GM19193 (cell line): ENCODE data around the gene GFAP.

Experiments used
- POLR2A ChIP-seq: IDR thresholded peaks from 4 replicates; pipeline ENCODE4 v1.6.1; 2011; ENCODE audit not compliant: insufficient read depth, insufficient read length; ENCODE audit errors: extremely low read depth

The GFAP gene

GRCh38 chr17:44922746-44923470 lies 7.6 kb upstream of the GFAP start:
- no peak for TF ChIP-seq POLR2A

GRCh38 chr17:44922136-44922535 lies 6.8 kb upstream of the GFAP start:
- TF ChIP-seq POLR2A: no peak

GRCh38 chr17:44921122-44921882 lies 6.0 kb upstream of the GFAP start:
- no peak for TF ChIP-seq POLR2A

- TF ChIP-seq POLR2A: no peak
Observed at GRCh38 chr17:44920565-44920940, 5.3 kb upstream of the GFAP start.

GRCh38 chr17:44919885-44920564 lies 4.7 kb upstream of the GFAP start:
- TF ChIP-seq POLR2A: no peak

- TF ChIP-seq POLR2A: no peak
Observed at GRCh38 chr17:44919411-44919810, 4.1 kb upstream of the GFAP start.

- TF ChIP-seq POLR2A: no peak
Observed at GRCh38 chr17:44918006-44918405, 2.7 kb upstream of the GFAP start.

GRCh38 chr17:44917456-44917855 lies 2.2 kb upstream of the GFAP start:
- no peak for TF ChIP-seq POLR2A

GRCh38 chr17:44916781-44917241 lies 1.5 kb upstream of the GFAP start:
- TF ChIP-seq POLR2A: no peak

GRCh38 chr17:44915862-44916780 lies 821 bp upstream of the GFAP start:
- TF ChIP-seq POLR2A: no peak

- TF ChIP-seq POLR2A: no peak
Observed at GRCh38 chr17:44914698-44915271, 515 bp downstream of the GFAP start.

GRCh38 chr17:44914148-44914547 lies 1.2 kb downstream of the GFAP start:
- TF ChIP-seq POLR2A: no peak

GRCh38 chr17:44913676-44914075 lies 1.6 kb downstream of the GFAP start:
- TF ChIP-seq POLR2A: no peak
